Esophagus muscularis mucosa (tissue), 3 donors: ENCODE measurements around the gene BMPR1B.

Experiments used
- POLR2A ChIP-seq: fragments of 450-650 bp; IDR thresholded peaks from one replicate; pipeline ENCODE4 v1.6.1; 2017; ENCODE audit warnings: antibody characterized with exemption, moderate library complexity, mild to moderate bottlenecking, low read depth
- TF ChIP-seq, protein P1 (sequence below), 3 experiments: fragments of 200-600 bp in 2 of 3; fragments of 450-650 bp in 1 of 3; sonication (generic) in 2 of 3; IDR thresholded peaks; one replicate each; pipeline ENCODE4 v1.5.1; 2017 to 2019; ENCODE audit warnings: antibody characterized with exemption in 3 of 3, mild to moderate bottlenecking in 2 of 3, moderate library complexity in 1 of 3

DNA sequence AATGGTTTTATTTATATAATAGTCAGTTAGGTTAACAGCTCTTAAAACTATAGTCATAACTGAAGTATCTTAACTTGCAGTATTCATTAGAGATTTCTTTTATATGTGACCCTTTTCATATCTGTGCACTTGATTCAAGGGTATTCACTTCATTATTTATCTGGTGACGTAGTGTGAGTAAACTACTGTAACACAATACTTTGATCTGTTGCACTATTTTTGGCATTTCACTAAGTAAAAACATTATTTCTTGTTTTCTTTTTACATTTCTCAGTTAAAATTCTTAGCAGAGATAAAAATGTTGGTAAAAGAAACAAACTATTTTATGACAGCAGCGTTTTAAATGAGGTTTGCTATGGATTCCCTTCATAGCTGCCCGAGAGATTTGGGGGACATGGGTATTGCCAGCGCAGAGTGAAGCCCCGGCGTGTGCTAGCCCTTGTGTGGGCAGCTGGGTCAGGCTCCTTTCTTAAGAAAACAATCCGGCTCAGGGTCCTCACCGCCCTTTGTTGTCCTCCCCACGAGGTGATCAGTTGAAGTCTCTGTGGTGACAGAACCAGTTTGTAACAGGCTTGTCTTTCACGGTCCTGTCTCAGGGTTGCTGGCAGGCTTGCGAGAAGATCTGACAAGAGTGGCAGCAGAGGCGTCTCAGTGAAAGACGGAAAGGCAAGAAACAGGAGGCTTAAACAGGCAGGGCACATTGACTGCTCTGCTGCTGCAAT is 293.4 kb downstream of the BMPR1B start:
- TF ChIP-seq, protein P1, sequence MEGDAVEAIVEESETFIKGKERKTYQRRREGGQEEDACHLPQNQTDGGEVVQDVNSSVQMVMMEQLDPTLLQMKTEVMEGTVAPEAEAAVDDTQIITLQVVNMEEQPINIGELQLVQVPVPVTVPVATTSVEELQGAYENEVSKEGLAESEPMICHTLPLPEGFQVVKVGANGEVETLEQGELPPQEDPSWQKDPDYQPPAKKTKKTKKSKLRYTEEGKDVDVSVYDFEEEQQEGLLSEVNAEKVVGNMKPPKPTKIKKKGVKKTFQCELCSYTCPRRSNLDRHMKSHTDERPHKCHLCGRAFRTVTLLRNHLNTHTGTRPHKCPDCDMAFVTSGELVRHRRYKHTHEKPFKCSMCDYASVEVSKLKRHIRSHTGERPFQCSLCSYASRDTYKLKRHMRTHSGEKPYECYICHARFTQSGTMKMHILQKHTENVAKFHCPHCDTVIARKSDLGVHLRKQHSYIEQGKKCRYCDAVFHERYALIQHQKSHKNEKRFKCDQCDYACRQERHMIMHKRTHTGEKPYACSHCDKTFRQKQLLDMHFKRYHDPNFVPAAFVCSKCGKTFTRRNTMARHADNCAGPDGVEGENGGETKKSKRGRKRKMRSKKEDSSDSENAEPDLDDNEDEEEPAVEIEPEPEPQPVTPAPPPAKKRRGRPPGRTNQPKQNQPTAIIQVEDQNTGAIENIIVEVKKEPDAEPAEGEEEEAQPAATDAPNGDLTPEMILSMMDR (IDR thresholded peaks at IDR 0.05), result no peak
- TF ChIP-seq POLR2A, result no peak
